Heart left ventricle (tissue), 16 donors: ENCODE data around the gene C13orf42. TPM values are rescaled to one million over a fixed set of nuclear protein-coding genes. Genes with fewer than 3 reads are reported as not detected.

Source experiments
- ATAC-seq, 4 donors: fragments of 200-7000 bp; cut with Tn5 transposase; one replicate each; pipeline ENCODE4 v1.9.1; 2020 to 2022; ENCODE audit warnings: moderate library complexity in 4 of 4, mild to moderate bottlenecking in 3 of 4, moderate number of reproducible peaks in 1 of 4
- DNase-seq, 5 donors: peaks; one replicate each; pipeline ENCODE4 v3.0.0-alpha.2; 2020
- H3K27ac ChIP-seq, 12 donors: fragments of 200-600 bp; sonication (generic) in 4 of 12; one replicate each; pipeline versions ENCODE4 v1.5.0 to v1.8.0; 2016 to 2022; ENCODE audit warnings: mild to moderate bottlenecking in 2 of 12
- H3K27me3 ChIP-seq, 9 donors: fragments of 200-600 bp; sonication (generic) in 2 of 9; one replicate each; pipeline versions ENCODE4 v1.5.1 to v1.8.0; 2016 to 2022; ENCODE audit warnings: mild to moderate bottlenecking in 3 of 9
- H3K36me3 ChIP-seq, 9 donors: fragments of 200-600 bp; sonication (generic) in 2 of 9; one replicate each; pipeline versions ENCODE4 v1.5.0 to v1.8.0; 2018 to 2022; ENCODE audit warnings: mild to moderate bottlenecking in 2 of 9
- H3K4me1 ChIP-seq, 12 donors: fragments of 200-600 bp; sonication (generic) in 4 of 12; one replicate each; pipeline versions ENCODE4 v1.5.0 to v1.8.0; 2016 to 2022; ENCODE audit warnings: mild to moderate bottlenecking in 3 of 12
- H3K4me3 ChIP-seq, 12 donors: fragments of 200-600 bp; sonication (generic) in 4 of 12; one replicate each; pipeline versions ENCODE4 v1.5.0 to v1.8.0; 2017 to 2022; ENCODE audit warnings: mild to moderate bottlenecking in 9 of 12, moderate library complexity in 4 of 12
- H3K9me3 ChIP-seq, 12 donors: fragments of 200-600 bp; sonication (generic) in 4 of 12; one replicate each; pipeline versions ENCODE4 v1.5.0 to v1.8.0; 2016 to 2022; ENCODE audit warnings: mild to moderate bottlenecking in 1 of 12
- CTCF ChIP-seq, 12 donors: fragments of 200-600 bp; sonication (generic) in 4 of 12; IDR thresholded peaks; one replicate each; pipeline versions ENCODE4 v1.5.0 to v1.8.0; 2018 to 2022; ENCODE audit warnings: antibody characterized with exemption in 12 of 12, mild to moderate bottlenecking in 5 of 12
- POLR2A ChIP-seq, 2 donors: fragments of 450-650 bp; IDR thresholded peaks; one replicate each; pipeline ENCODE4 v1.6.1; 2017; ENCODE audit warnings: antibody characterized with exemption in 2 of 2, mild to moderate bottlenecking in 2 of 2, moderate library complexity in 2 of 2
- WGBS, 4 donors: extraction: QIAGEN DNeasy Blood & Tissue Kit in 2 of 4; methylation state at CpG; one replicate each; pipeline versions ENCODE4 v1.1.5 to v1.1.7; 2013 to 2018; 5-methylcytosine and 5-hydroxymethylcytosine counted together
- intact Hi-C, 10 donors: fragments of 100-400 bp; cut with DNase I; formaldehyde crosslinking; loops; one replicate each; pipeline versions ENCODE4 v1.11.1 to v1.14.2; 2022
- long read RNA-seq, 3 donors: library from polyadenylated mRNA; unstranded; transcript quantifications; one replicate each; pipeline ENCODE4 v2.0.0, GENCODE V29; 2020 to 2021
- polyA plus RNA-seq, 2 donors: library from polyadenylated mRNA; stranded (reverse); fragments of 200-250 nt; gene quantifications; one replicate each; pipeline ENCODE4 v1.2.3, GENCODE V29; 2013
- total RNA-seq, 9 donors: library from RNA; depleted of rRNA in 2 of 9; stranded (reverse); fragments of >200 nt in 2 of 9; fragmentation: NEBNext Ultra II Directional in 3 of 9; extraction: Animal tissue kit (Norgen Biotek cat#: 25700) in 3 of 9; gene quantifications; one replicate each; pipeline versions ENCODE4 v1.1.0 to v1.2.4, GENCODE V29; 2016 to 2023
- donor health status: ischemic (EF 13 %, LVEDD 7.1; RV severe dilation, severe dysfunction).
- donor health status: healthy with polysubstance abuse.
- donor health status: DM: no; HTN: yes; CAD: no.
- donor health status: DM: no; HTN: no; CAD: no.
- donor health status: ischemic (EF 25% LVEDD 6.9; RV normal size, moderate dysfunction).
- donor health status: ischemic (EF 25% LVEDD 5.7; RV mildly dilated, moderate dysfunction).
- donor health status: healthy.
- donor health status: DM: yes; HTN: yes; CAD: no.
- donor health status: ischemic (EF 35%, LVEDD 5.7; RV mildly dilated, moderate dysfunction).
- donor health status: nonischemic (EF 11% LVEDD 7.7; RV severe dilation, severe dysfunction).
- donor health status: DM: yes; HTN: yes; CAD: no.
- donor health status: PGD.
- donor health status: ischemic (EF 29% LVEDD 5.4; RV normal size, mild dysfunction).
- donor health status: nonischemic (EF 23%, LVEDD 6.1; RV moderate dilation, normal function).

Gene C13orf42
- total RNA-seq (not detected), polyA plus RNA-seq (not detected)
- long read RNA-seq, donor 1: 0 reads
- long read RNA-seq, donor 2: 0 reads
- long read RNA-seq, donor 3: 0 reads

DNA sequence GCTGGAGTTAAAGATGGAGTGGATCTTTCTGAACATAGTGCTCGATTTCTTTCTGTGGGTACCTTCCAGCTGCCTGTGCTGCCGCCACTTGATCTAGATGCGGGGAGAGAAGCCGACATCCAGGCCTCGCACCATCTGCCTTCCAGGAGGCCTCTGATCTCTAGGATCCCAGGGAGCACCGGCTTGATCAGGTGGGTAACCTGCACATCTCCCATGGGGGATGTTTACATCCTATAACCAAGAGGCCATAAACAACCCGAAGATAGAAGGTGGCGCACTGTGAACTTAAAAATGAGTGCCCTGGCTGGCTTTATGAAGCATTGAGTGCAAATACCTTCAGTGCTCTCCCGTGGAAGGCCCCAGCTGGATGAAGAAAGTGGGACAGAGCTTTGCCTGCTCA is at the start of gene C13orf42:
C13orf42 (minus strand) TSS at position 101 of the 400 bp plus-strand sequence; CDS start at position 36, 65 bp downstream.
- WGBS, 4 donors: 87 to 95% (median 89%) methylated on average over 9 of the region's 9 CpGs
- DNase-seq (no peak), ATAC-seq (no peak)
- H3K27me3 ChIP-seq: peaks cover 0 to 20% (median 0%) of the 10 kb centered on the region in 9 donors
- H3K27ac ChIP-seq: no peak within 1 kb of the TSS
- intact Hi-C loops: no loop called here
- H3K4me3 ChIP-seq: no peak within 1 kb of the TSS
- no peaks in the 10 kb centered on the region for H3K36me3 ChIP-seq
- H3K9me3 ChIP-seq: no peaks in the 10 kb centered on the region
- no peaks in the 10 kb centered on the region for H3K4me1 ChIP-seq
- TF ChIP-seq CTCF (IDR thresholded peaks at IDR 0.05) (no peak), POLR2A (IDR thresholded peaks at IDR 0.05) (no peak)

GRCh38 chr13:51158880-51159518 is 47.9 kb upstream of the C13orf42 start:
- Histone ChIP-seq H3K27ac (no peak overlapping the region), H3K27me3 (peaks cover 0 to 6% (median 0%) of the 10 kb centered on the region in 9 donors), H3K4me3 (no peak overlapping the region), H3K4me1 (peaks cover 0 to 6% (median 0%) of the 10 kb centered on the region in 12 donors), H3K36me3 (no peaks in the 10 kb centered on the region), H3K9me3 (no peaks in the 10 kb centered on the region)
- intact Hi-C loops: loop anchor here in 1 of 10 donors (10.0 kb wide), 1 partner anchor 266 kb away; no protein-coding TSS in a partner anchor
- 46 to 60% (median 52%) methylated on average over 4 of the region's 4 CpGs for WGBS, 4 donors
- TF ChIP-seq CTCF (IDR thresholded peaks at IDR 0.05): no peak
- TF ChIP-seq POLR2A (IDR thresholded peaks at IDR 0.05): no peak
- DNase-seq (no peak), ATAC-seq (no peak)

DNA sequence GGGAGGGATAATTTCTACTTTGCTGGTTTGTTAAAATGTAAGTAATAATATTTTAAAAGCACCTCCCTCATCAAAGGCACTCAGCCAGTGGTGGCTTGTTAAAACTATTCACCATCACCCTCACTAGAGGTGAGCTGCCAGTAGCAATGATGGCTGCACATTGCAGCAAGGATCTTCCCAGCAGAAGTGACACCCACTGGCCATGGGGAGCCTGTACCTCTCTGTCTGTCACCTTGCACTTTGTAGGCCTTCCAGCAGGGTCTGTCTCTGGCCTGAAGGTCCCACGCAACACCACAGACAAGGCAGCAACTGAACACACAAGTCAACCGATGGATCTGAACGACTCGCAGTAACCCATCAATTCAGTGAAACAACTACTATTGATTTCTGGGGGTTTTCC is 47.3 kb upstream of the C13orf42 start:
- no peak for DNase-seq
- intact Hi-C loops: loop anchor here in 1 of 10 donors (10.0 kb wide), 1 partner anchor 266 kb away; no protein-coding TSS in a partner anchor
- 87 to 95% (median 94%) methylated on average over 4 of the region's 4 CpGs for WGBS, 4 donors
- Histone ChIP-seq H3K36me3 (no peaks in the 10 kb centered on the region), H3K4me1 (peaks cover 0 to 6% (median 0%) of the 10 kb centered on the region in 12 donors), H3K27me3 (peaks cover 0 to 1% (median 0%) of the 10 kb centered on the region in 9 donors), H3K9me3 (no peaks in the 10 kb centered on the region), H3K27ac (no peak overlapping the region), H3K4me3 (no peak overlapping the region)
- TF ChIP-seq CTCF (IDR thresholded peaks at IDR 0.05) (no peak), POLR2A (IDR thresholded peaks at IDR 0.05) (no peak)
- ATAC-seq: no peak

- DNase-seq: no peak
These were observed 45.6 kb upstream of the C13orf42 start for GRCh38 chr13:51156648-51157047.

More at GRCh38 chr13:51156648-51157047, 45.6 kb upstream of the C13orf42 start:
- no peaks in the 10 kb centered on the region for H3K27me3 ChIP-seq
- H3K27ac ChIP-seq: no peak overlapping the region
- intact Hi-C loops: loop anchor here in 1 of 10 donors (10.0 kb wide), 1 partner anchor 268 kb away; no protein-coding TSS in a partner anchor
- no peaks in the 10 kb centered on the region for H3K9me3 ChIP-seq
- H3K4me1 ChIP-seq: peaks cover 0 to 6% (median 0%) of the 10 kb centered on the region in 12 donors
- WGBS, 4 donors: 90 to 96% (median 92%) methylated on average over 3 of the region's 3 CpGs
- H3K36me3 ChIP-seq: no peaks in the 10 kb centered on the region
- H3K4me3 ChIP-seq: no peak overlapping the region
- ATAC-seq: no peak
- TF ChIP-seq POLR2A (IDR thresholded peaks at IDR 0.05) (no peak), CTCF (IDR thresholded peaks at IDR 0.05) (no peak)
